Peyer's patch (tissue), 4 donors: ENCODE results near the gene PTPRA. TPM values are rescaled to one million over a fixed set of nuclear protein-coding genes. Genes with fewer than 3 reads are reported as not detected.

Experiments used
- DNase-seq, 3 donors: peaks; one replicate each; pipeline ENCODE4 v3.0.0-alpha.2; 2017 to 2019
- H3K27ac ChIP-seq, 4 donors: fragments of 200-600 bp; sonication (generic); one replicate each; pipeline ENCODE4 v1.5.1; 2016 to 2019
- H3K27me3 ChIP-seq, 2 donors: fragments of 200-600 bp; sonication (generic); one replicate each; pipeline ENCODE4 v1.5.1; 2019
- H3K36me3 ChIP-seq, 3 donors: fragments of 200-600 bp; sonication (generic); one replicate each; pipeline ENCODE4 v1.5.1; 2016 to 2019
- H3K4me1 ChIP-seq, 4 donors: fragments of 200-600 bp; sonication (generic); one replicate each; pipeline ENCODE4 v1.5.1; 2016 to 2019
- H3K4me3 ChIP-seq, 4 donors: fragments of 200-600 bp; sonication (generic); 1 replicate in 3 of 4; 2 replicates in 1 of 4; pipeline ENCODE4 v1.5.1; 2016 to 2019; ENCODE audit warnings: mild to moderate bottlenecking in 1 of 4
- H3K9me3 ChIP-seq, 4 donors: fragments of 200-600 bp; sonication (generic); one replicate each; pipeline ENCODE4 v1.5.1; 2016 to 2019; ENCODE audit warnings: mild to moderate bottlenecking in 1 of 4
- POLR2A ChIP-seq, 2 donors: fragments of 450-650 bp; IDR thresholded peaks; one replicate each; pipeline ENCODE4 v1.5.1; 2017; ENCODE audit warnings: antibody characterized with exemption in 2 of 2, mild to moderate bottlenecking in 2 of 2, moderate library complexity in 2 of 2
- total RNA-seq, 4 donors: library from RNA; depleted of rRNA; stranded (reverse); fragments of >200 nt; gene quantifications; one replicate each; pipeline ENCODE4 v1.1.0, GENCODE V29; 2016
- TF ChIP-seq, protein P1 (sequence below), 6 experiments: fragments of 450-650 bp in 4 of 6; fragments of 200-600 bp in 2 of 6; sonication (generic) in 1 of 6; IDR thresholded peaks; one replicate each; pipeline ENCODE4 v1.5.1; 2017 to 2019; ENCODE audit warnings: antibody characterized with exemption in 6 of 6, mild to moderate bottlenecking in 3 of 6, moderate library complexity in 1 of 6

The PTPRA gene
- total RNA-seq, 4 donors from 2014 or later, result 22.8 to 52.8 (median 36.5) TPM

GRCh38 chr20:2838847-2839671 is 34.2 kb upstream of the PTPRA start:
- TF ChIP-seq, protein P1, sequence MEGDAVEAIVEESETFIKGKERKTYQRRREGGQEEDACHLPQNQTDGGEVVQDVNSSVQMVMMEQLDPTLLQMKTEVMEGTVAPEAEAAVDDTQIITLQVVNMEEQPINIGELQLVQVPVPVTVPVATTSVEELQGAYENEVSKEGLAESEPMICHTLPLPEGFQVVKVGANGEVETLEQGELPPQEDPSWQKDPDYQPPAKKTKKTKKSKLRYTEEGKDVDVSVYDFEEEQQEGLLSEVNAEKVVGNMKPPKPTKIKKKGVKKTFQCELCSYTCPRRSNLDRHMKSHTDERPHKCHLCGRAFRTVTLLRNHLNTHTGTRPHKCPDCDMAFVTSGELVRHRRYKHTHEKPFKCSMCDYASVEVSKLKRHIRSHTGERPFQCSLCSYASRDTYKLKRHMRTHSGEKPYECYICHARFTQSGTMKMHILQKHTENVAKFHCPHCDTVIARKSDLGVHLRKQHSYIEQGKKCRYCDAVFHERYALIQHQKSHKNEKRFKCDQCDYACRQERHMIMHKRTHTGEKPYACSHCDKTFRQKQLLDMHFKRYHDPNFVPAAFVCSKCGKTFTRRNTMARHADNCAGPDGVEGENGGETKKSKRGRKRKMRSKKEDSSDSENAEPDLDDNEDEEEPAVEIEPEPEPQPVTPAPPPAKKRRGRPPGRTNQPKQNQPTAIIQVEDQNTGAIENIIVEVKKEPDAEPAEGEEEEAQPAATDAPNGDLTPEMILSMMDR (IDR thresholded peaks at IDR 0.05), result no peak
- TF ChIP-seq POLR2A (IDR thresholded peaks at IDR 0.05), result no peak
- H3K9me3 ChIP-seq, result no peaks in the 10 kb centered on the region
- no peaks in the 10 kb centered on the region for H3K36me3 ChIP-seq
- no peak for DNase-seq
- no peak overlapping the region for H3K27ac ChIP-seq
- H3K4me3 ChIP-seq, result peak overlapping the region in 1 of 4 donors; percentile 92
- H3K4me1 ChIP-seq, result peaks cover 0 to 14% (median 7%) of the 10 kb centered on the region in 4 donors
- no peaks in the 10 kb centered on the region for H3K27me3 ChIP-seq

DNA sequence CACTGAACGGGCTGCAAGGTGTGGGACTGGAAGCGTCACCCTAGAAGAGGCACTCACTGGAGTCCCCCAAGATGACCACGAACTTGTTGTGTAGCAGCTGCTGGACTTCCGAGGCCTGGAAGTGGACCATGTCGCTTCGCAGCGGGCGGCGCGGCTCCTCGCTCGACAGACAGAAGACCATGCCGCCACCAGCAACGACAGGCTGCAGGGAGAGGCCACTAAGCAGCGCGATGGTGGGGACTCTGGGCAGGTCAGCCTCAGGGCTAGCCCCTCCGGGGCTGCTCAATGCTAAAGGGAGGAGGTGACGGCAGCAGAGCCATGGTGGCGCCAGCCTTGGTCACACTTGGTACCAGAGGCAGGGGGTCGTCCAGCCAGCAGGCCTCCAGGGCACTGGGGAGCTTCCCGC is 33.5 kb upstream of the PTPRA start:
- DNase-seq, result no peak
- Histone ChIP-seq H3K36me3 (no peaks in the 10 kb centered on the region), H3K27me3 (no peaks in the 10 kb centered on the region), H3K27ac (peak overlapping the region; percentile 86 to 89 (median 87)), H3K9me3 (no peaks in the 10 kb centered on the region), H3K4me3 (peak overlapping the region; percentile 80 to 94 (median 88)), H3K4me1 (peaks cover 0 to 14% (median 7%) of the 10 kb centered on the region in 4 donors)
- TF ChIP-seq, protein P1 (IDR thresholded peaks at IDR 0.05), result no peak
- no peak for TF ChIP-seq POLR2A (IDR thresholded peaks at IDR 0.05)

DNA sequence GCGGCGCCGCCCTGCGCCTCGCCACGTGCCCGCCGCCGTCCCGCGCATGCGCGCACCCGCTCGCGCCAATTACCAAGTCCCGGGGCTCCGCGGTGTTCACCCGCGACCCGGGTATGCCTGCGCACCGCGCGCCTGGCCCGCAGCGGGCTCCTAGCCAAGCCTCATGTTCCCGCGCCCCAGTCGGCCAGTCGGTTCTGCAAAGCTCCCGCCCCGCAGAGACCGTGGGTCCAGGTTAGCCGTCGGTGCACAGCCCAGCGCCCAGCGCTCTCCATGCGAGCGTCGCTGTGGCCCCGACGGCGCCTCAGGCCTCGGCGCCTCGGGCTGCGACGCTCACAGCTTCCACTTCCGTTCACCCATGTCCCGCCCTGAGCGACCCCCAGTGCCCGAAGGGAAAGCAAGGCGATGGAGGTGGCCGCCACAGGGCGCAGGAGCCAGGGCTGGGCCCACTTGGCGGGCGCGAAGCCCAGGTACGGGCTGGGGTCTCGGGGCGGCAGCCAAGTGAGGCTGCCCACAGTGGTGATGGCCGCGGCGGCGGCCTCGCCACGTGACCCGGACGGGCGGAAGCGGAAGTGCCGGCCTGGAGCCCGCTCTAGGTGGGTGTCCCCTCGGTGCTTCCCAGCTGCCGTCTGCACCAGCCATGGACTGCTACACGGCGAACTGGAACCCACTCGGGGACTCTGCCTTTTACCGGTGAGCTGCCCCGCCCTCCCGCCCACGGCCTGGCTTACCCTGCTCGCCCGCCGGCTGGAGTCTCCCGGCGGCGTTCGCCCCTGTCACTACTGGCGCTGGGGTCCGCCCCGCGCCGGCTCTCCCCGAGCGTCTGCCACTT is 32.9 kb upstream of the PTPRA start, which contains the start of the genes PCED1A and VPS16:
TSS of gene PCED1A (minus strand) at position 518 of the 829 bp plus-strand sequence. CDS start 743 bp downstream, outside the sequence.
TSS of gene VPS16 (plus strand) at position 608 of the 829 bp plus-strand sequence. CDS start at position 638, 30 bp downstream.
- Histone ChIP-seq H3K9me3 (no peaks in the 10 kb centered on the region), H3K4me1 (peaks cover 0 to 14% (median 7%) of the 10 kb centered on the region in 4 donors), H3K36me3 (no peaks in the 10 kb centered on the region), H3K27me3 (no peaks in the 10 kb centered on the region), H3K4me3 (peak within 1 kb of the TSS; percentile 80 to 94 (median 88)), H3K27ac (peak within 1 kb of the TSS; percentile 86 to 89 (median 87))
- TF ChIP-seq, protein P1 (IDR thresholded peaks at IDR 0.05), result peak in 1 of 6 experiments; percentile 8
- TF ChIP-seq POLR2A (IDR thresholded peaks at IDR 0.05), result peak; percentile 51 to 61
- peak; percentile 81 to 93 (median 92) for DNase-seq

DNA sequence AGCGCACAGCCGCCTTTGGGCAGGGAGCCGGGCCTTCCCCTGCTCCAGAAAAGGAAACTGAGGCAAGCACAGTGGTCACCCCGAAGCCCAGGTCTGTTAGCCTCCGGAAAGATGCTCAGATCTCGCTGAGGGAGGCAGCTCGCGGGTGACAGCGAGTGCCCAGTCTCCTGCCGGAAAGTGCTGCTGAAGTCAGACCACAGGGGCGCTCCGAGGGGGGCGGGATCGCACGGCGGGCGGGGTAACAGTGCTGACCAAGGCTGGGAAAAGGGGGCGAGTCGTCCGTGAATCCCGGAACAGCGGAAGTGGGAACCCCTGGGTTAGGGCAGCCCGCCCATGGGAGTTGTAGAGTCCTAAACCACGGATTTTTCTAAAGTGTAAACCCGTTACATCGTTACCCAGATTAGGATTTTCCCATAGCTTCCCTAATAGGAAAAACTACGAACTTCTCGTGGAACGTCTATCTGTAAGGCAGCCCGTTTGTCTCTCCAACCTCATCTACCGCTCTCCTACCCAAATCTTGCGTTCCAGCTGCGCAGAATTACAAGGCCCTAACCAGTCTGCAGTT is 32.2 kb upstream of the PTPRA start:
- TF ChIP-seq POLR2A (IDR thresholded peaks at IDR 0.05), result no peak
- TF ChIP-seq, protein P1 (IDR thresholded peaks at IDR 0.05), result no peak
- Histone ChIP-seq H3K27ac (peak overlapping the region; percentile 86 to 89 (median 87)), H3K36me3 (no peaks in the 10 kb centered on the region), H3K4me1 (peaks cover 0 to 14% (median 7%) of the 10 kb centered on the region in 4 donors), H3K4me3 (peak overlapping the region; percentile 80 to 94 (median 88)), H3K27me3 (no peaks in the 10 kb centered on the region), H3K9me3 (no peaks in the 10 kb centered on the region)
- DNase-seq, result peak; percentile 47 to 73 (median 72)

- Histone ChIP-seq H3K27me3 (no peaks in the 10 kb centered on the region), H3K36me3 (no peaks in the 10 kb centered on the region), H3K4me1 (peaks cover 0 to 9% (median 0%) of the 10 kb centered on the region in 4 donors), H3K9me3 (no peaks in the 10 kb centered on the region), H3K27ac (no peak overlapping the region), H3K4me3 (no peak overlapping the region)
- TF ChIP-seq, protein P1 (IDR thresholded peaks at IDR 0.05), result no peak
- TF ChIP-seq POLR2A (IDR thresholded peaks at IDR 0.05), result no peak
- DNase-seq, result no peak
Measured at GRCh38 chr20:2845607-2846006, 27.7 kb upstream of the PTPRA start.
